ENCODE results near the gene ASXL3. TPM values are rescaled to one million over a fixed set of nuclear protein-coding genes. Genes with fewer than 3 reads are reported as not detected.

ASXL3 gene
- total RNA-seq, 1 donor from 2014 or later = 3.2 TPM

DNA sequence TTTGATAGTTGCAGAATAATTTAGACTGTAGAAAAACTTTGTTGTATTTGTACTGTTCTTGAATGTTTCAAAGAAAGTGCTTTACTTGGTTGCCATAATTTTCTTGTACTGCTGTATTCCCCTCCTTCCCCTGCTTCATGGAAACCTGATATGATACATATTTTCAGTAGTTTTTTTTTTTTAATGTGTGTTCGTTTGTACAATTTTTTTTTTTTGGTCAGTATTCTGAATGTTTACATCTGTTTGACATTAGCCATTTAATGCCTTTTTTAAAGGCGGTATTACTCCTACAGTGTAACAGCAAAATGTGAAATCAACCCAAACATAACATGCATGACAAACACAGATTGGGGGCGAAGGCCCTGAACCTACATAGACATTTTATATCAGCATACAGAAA is 172.3 kb downstream of the ASXL3 start:
- ATAC-seq (no peak), DNase-seq (ENCODE audit: missing footprints) (no peak)
- intact Hi-C loops (cut with DNase I) = no loop called here

DNA sequence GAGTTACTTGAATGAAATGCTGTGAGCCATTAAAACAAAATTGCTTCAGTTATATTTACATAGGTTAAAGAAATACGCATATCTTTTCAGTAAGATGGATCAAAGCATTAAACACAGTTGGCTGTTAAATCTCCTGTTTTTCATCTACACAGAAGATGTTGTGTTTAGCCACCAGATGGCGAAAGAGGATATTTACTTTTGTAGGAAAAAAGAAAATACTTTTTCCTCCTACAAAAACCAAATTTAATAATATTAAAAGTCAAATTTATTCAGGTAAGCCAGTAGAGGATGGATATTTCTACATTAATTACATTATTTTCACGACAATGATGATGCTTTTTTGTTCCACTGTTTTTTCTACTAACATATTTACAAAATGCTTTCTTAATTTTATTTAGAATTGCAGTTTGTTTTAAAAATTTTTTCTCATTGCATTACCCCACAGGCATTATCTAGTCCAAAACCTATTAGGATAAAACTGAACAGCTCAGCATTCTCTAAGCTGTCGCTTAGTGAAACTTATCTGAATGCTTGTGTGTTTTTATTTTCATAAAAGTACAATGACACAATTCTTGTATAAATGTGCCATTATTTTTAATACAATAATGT is 173.7 kb downstream of the ASXL3 start:
- ATAC-seq (no peak), DNase-seq (ENCODE audit: missing footprints) (no peak)
- intact Hi-C loops (cut with DNase I) = no loop called here

DNA sequence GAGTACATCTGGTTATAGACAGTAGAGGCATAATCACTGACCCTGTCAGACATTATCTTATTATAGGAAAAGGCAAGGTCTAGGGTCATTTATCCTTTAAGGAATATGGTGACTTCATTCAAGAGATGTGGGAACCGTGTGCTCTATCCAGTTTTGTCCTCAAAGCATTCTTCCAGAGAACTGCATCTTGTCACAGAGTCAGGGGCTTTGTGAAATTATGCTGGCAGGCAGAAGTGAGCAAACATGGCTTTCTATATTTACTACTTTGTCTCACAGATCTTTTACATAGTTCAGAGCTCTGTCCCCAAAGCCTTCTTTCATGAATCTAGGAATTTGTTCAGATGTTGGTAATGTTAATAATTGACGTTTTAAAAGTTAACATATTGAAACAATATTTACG is 177.4 kb downstream of the ASXL3 start:
- ATAC-seq = no peak
- no peak for DNase-seq (ENCODE audit: missing footprints)
- intact Hi-C loops (cut with DNase I) = no loop called here

- intact Hi-C loops (cut with DNase I) = no loop called here
- no peak for ATAC-seq
- DNase-seq (ENCODE audit: missing footprints) = no peak
Observed at GRCh38 chr18:33755931-33756560, 178.0 kb downstream of the ASXL3 start.

GRCh38 chr18:33757037-33757436 is 179.0 kb downstream of the ASXL3 start:
- intact Hi-C loops (cut with DNase I) = no loop called here
- ATAC-seq (no peak), DNase-seq (ENCODE audit: missing footprints) (no peak)

- intact Hi-C loops (cut with DNase I) = loop anchor here (5.0 kb wide), 2 partner anchors 319 to 529 kb away; partner anchors contain the start of gene CCDC178
- DNase-seq (ENCODE audit: missing footprints) (no peak), ATAC-seq (no peak)
Observed at GRCh38 chr18:33761363-33761762, 183.3 kb downstream of the ASXL3 start.

DNA sequence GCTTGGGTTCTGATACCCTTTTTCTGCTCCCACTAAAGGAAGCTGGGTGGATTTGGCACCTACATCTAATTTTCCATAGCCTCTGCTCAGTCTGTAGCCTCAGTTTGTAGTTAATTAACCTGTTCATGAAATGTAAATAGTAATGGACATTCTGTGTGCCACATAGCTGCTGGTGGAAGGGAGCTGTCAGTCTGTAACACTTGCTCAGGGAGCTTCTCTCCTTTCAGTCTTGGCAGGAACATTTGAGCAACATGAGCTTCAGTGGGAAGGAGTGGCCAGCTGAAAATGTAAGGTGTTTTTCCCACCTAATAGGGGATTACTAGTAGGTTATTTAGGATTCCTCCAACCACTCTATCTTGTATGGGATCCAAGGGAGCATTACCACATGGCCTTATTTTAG is 203.4 kb downstream of the ASXL3 start:
- no peak for ATAC-seq
- intact Hi-C loops (cut with DNase I) = no loop called here
- DNase-seq (ENCODE audit: missing footprints) = no peak

Other genes with a start within 250 kb of the ASXL3 start
- 0.27 TPM for gene CCDC178, start 137.5 kb upstream of the ASXL3 start, total RNA-seq

Measured in Right ventricle myocardium inferior (tissue), 1 donor.